Prostate gland (tissue), 1 donor: Measurements from ENCODE around the gene FTCDNL1.

Experiments
- POLR2A ChIP-seq: fragments of 450-650 bp; IDR thresholded peaks from one replicate; pipeline ENCODE4 v1.6.1; 2016; ENCODE audit warnings: antibody characterized with exemption, mild to moderate bottlenecking
- POLR2AphosphoS5 ChIP-seq: sonication (generic); formaldehyde crosslinking; IDR thresholded peaks from one replicate; pipeline ENCODE4 v1.6.1; 2017; ENCODE audit warnings: antibody characterized with exemption

GRCh38 chr2:199797431-199798403 lies 53.3 kb downstream of the FTCDNL1 start:
- no peak for TF ChIP-seq POLR2AphosphoS5
- no peak for TF ChIP-seq POLR2A
